Measurements from ENCODE around the gene ZNF3.

Gene ZNF3

DNA sequence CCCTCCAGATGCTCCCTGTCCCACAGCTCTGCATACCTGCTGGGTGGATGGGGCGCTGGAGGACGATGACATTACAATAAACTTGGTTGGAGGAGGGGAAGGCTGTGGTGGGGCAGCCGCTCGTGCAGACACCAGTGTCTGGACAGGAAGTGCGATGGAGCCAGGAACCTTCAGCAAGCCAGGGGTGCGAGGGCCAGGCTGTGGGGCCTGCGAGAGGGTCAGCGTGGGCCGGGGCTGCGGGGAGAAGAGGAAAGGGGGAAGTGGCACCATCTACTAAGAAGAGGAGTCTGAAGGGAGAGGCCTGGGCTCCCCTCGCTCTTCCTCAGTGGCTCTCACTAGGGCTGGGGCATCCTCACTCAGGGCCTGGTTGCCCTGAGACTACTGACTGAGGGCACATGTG lies 26.4 kb upstream of the ZNF3 start:
- DNase-seq, result no peak

DNA sequence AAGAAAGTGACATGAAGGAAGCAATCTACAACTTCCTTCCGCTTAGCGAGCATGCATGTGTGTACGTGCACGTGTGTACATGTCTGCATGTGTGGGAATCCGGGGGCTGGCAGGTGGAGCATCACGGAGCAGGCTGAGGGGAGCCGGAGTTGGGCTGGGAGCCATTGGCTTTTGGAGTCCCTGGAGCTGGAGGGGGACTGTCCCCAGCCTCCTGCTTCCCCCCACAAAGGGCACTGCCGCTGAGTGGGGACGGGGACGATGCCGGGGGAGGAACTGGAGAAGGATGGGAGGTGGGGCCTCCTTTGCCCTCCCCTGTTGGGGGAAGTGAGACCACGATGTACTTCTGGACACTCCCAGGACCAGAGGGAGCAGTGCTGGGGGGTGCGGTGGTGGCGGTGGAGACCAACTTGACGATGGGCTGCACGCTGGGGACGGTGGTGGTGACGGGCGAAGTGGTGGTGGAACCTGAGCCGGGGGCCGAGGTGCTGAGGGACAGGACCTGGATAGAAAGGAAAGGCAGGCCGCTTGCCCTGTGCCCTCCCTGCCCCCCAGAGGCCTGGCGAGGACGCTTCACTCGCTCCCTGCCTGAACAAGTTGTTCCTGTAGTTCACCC lies 25.7 kb upstream of the ZNF3 start:
- DNase-seq, result no peak

DNA sequence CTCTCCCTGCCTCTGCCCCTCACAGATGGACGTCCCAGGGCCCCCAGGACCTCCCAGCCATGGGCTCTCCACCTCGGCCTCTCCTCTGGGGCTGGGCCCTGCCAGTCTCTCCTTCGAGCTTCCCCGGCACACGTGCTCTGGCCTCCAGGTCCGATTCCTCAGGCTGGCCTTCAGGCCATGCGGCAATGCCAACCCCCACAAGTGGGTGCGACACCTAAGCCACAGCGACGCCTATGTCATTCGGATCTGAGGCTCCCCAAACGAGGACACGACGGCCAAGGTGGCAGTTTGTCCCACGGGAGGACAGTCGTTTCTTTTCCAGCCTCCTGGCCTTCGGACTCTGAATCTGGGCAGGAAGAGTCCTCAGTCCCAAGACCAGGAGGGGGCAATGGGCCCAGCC lies 25.1 kb upstream of the ZNF3 start:
- no peak for DNase-seq

DNA sequence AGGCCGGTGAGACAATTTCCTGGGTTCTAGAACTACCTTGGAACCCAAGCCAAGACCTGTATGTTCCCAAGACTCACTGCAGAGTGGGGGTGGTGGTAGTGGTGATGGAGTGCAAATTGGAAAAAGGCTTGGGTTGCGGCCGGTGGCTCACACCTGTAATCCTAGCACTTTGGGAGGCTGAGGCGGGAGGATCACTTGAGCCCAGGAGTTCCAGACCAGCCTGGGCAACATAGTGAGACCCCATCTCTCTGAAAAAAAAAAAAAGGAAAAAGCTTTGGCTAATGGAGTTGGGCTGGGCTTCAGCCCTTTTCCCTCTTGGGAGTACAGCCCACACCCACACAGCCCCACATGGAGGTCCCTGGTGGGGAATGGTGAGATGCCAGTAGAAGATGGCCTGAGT lies 24.0 kb upstream of the ZNF3 start:
- DNase-seq, result no peak

DNA sequence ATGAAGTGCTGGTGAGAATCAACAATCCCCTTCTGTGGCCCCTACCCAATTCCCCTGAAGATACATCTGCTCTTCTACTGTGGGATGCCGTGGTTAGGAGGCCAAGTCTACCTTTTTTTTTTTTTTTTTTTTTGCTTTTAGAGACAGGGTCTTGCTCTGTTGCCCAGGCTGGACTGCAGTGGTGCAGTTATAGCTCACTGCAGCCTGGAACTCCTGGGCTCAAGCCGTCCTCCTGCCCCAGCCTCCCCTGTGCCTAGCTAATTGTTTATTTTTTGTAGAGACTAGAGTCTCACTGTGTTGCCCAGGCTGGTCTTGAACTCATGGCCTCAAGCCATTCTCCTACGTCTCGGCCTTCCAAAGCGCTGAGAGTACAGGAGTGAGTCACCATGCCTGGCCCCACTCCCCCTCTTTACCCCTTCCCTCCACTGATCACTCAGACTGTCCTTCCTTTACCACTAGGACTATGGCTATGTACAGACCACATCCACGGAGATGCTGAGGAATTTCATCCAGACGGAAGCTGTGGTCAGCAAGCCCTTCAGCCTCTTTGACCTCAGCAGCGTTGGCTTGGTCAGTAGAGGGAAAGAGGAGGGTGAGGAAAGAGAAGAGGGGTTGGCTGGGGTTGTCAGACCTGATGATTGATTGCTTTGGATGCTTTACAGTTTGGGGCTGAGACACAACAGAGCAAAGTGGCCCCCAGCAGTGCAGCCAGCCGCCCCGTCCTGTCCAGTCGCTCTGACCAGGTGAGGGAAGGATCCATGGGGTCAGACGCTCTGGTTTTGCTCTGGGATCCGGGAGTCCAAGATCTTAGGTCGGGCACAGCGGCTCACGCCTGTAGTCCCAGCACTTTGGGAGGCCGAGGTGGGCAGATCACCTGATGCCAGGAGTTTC lies 21.7 kb upstream of the ZNF3 start:
- peak; percentile 99 for DNase-seq

DNA sequence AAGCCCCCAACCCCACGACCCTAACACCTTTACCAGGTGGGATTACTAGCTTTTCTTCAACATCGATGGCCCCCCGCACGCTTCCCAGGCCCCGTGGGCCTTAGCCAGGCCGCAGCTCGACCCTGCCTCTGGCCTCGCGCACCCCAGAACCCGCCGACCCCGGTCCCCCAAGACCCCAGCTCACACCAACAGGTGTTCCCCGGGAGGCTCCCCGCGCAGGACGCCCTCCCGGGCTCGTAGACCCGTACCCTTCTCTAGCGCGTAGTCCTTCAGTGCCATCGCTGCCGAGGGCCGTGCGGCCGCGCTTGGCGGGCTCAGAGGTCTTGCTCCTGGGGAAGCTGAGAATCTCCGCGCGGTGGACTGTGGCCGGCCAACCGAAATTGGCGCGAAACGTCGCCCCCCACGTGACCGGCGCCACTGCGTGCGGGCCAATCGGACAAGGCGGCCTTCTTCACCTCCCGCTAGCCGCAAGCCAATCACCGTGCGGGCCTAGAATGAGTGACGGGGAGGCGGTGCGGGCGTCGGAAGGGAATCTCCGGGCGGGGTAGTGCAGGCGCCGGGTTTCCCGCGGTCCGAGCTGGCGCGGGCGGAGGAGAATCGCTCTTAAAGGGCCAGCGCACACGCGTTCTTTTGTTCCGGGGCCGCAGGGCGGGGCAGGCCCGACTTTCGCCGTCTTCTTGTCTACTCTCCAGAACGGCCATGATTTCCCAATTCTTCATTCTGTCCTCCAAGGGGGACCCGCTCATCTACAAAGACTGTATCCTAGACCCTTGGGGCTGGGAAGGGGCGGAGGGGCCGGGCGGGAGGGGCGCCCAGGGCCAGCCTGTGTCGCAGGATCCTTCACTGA lies 19.7 kb upstream of the ZNF3 start, which contains the start of the genes AP4M1 and MCM7:
AP4M1 (plus strand) TSS at position 628 of the 847 bp plus-strand sequence; CDS start at position 700, 72 bp downstream.
MCM7 (minus strand) TSS at position 382 of the 847 bp plus-strand sequence; CDS start at position 279, 103 bp downstream.
- DNase-seq, result peak; percentile 99

DNA sequence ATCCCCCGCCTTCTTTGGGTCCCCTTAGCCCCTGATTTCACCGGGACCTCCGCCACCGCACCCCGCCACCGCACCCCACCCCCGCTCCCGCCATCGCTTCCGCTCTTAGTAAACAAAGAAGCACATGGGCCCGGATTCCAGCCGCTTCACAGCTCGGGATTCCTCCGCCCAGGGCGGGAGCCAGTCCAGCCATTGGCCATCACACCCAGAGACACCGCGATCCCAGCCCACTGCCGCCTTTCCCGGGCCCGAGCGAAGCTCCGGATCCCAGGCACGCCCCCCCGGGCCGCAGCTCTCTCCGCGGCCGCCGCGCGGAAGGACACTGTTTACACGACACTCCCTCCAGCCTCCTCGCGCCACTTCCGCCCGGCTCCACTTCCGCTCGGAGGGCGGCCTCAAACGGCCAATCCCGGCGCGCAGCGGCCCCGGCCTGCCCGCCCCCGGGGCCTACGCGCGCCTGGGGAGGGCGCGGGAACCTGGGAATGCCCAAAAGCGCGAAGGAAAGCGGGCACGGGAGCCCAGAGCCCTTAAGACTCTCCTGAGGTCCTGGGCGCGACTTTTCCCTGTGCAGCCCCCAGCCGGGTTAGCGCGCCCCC lies 19.0 kb upstream of the ZNF3 start:
- DNase-seq, result peak; percentile 96

DNA sequence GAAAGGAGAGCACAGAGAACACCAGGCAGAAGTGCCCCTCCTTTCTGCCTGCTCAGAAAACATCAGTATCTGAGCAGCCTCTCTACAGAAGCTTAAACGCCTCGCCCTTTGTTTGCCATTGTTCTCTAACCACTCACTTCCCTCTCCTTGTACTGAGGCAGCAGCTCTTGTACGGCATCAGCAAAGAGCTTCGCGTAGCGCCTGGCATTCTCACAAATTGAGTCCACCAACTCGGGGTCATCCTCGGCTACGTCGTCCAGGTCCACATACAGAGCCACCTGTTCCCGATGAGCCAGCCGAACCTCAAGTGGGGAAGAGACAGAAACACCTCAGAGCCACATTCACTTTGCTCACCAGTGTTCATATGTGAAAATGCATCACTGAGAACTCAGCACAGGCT lies 17.9 kb upstream of the ZNF3 start:
- no peak for DNase-seq

DNA sequence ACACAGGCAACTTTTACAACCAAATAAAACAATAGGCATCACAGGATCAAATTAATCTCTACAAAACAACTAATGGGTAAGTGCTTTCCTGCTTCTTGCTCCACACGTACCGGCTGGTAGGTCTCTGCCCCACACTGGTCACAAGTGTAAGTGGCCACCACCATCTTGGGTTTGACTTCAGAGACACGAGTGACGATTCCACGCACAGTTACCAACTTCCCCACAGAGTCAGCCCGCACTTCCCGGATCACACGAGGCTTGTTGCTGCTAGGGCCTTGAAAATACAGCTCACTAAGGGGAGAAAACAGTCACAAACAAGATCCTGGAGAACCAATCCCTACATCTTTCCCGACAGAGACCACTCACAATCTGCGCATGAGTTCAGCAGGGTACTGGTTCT lies 17.4 kb upstream of the ZNF3 start:
- DNase-seq, result no peak

DNA sequence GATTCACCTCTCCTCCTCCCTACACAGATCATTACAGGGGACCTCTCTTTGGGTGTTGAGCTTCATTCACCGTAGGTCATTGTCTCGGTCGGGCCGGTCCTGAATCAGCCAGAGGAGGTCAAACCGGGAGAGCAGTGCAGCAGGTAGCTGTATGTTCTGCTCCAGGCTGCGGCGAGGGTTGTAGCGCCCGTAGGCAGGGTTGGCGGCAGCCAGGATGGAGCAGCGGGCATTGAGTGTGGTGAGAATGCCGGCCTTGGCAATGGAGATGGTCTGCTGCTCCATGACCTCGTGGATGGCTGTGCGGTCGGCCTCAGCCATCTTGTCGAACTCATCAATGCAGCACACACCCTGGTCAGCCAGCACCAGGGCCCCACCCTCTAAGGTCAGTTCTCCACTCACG lies 14.2 kb upstream of the ZNF3 start:
- DNase-seq, result no peak

DNA sequence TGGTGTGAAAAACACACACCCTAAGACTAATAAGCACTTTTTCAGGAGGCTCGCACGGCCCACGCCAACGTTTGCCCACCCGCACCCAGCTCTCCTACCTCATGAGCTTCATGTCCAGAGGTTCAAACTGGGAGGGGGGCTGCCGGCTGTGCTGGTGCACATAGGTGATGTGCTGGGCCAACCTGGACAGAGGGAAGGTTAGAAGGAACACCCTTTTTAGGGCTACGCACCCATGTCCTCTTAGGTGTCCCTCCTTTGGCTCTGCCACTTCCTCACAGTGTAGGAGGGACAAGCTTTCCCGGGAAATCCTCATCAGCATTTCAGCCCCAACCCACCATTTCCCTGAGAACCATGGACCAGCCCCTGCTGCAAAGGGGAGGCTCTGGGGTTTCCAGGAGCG lies 13.8 kb upstream of the ZNF3 start:
- no peak for DNase-seq

DNA sequence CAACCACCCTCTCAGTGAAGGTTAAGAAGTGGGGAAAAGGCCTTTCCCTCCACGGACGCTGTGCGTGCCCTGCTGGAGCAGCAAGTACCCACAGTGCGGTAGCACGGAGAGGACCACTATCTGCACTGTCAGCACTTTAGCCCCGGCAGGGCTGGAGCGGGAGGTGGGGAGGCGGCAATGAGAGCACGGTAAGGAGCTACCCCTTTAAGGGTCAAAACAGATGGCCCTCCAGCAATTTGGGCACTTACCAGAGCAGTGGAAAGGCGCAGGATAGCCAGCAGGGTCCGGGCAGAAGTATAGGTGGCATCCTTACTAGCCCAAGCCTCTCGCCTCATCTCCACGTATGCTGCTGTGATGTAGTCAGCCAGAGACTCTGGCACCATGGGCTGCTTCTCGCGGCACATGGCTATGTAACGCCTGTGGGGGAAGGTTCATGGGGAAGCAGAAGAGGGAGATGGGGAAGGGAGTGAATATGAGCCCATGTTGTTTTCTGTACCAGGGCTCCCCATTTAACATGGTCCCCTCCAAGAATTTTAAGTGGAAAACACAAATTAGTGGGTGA lies 12.5 kb upstream of the ZNF3 start:
- DNase-seq, result no peak

DNA sequence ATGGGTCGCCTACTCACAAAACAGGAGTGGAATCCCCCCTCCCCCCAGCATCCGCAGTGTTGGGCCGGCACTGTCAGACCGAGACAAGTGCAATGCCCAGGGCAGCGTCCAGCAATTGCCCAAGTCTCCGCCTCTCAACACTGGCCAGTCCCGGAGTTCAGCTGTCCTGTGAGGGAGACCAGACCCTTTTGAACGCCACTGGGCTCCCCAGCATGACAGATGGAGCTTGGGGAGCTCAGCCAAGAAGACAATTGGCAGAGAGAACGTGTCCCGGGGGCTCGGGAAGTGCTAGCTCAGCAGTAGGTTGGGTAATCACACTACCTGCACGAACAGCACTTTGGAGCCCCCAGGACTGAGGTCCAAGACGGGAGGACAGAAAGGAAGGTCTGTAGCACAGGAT lies 12.0 kb upstream of the ZNF3 start:
- DNase-seq, result no peak

DNA sequence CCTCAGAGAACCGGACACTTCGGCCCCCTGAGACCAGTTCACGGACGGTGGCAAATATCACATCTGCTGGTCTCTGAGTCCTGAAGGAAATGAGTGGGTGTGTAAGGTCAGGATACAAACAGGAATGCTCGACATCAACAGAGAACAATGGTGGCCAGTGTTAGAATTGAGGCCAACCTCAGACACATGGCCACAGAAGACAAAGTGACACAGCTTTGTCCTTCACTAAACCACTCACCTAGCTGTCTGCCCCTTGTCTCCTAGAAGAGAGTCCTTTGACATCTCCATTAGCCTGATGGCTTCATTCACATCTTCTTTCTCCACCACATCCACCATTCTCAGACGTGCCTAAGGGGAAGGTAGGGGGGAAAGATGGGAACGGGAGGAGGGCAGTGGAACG lies 11.5 kb upstream of the ZNF3 start:
- no peak for DNase-seq

DNA sequence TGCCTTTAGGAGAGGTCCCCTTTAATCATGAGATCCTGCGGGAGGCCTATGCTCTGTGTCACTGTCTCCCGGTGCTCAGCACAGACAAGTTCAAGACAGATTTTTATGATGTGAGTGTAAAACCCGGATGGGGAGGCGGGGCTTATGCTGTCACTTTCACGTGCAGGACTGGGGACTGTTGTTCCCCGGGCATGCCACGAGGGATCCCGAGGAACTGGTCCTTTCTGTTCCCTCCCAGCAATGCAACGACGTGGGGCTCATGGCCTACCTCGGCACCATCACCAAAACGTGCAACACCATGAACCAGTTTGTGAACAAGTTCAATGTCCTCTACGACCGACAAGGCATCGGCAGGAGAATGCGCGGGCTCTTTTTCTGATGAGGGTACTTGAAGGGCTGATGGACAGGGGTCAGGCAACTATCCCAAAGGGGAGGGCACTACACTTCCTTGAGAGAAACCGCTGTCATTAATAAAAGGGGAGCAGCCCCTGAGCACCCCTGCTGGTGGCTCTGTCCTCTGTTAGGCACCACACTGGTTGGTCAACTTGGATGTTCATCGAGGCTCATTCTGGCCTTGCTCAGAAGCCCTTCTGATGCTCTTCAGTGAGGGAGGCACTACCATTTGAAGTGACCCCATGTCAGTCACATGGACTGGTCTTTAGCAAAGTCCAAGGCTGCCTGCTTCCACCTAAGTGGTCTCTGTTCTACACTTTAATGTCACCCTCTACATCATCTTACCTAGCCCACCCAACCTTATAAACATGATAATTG lies 10.1 kb upstream of the ZNF3 start:
- DNase-seq, result peak; percentile 71

DNA sequence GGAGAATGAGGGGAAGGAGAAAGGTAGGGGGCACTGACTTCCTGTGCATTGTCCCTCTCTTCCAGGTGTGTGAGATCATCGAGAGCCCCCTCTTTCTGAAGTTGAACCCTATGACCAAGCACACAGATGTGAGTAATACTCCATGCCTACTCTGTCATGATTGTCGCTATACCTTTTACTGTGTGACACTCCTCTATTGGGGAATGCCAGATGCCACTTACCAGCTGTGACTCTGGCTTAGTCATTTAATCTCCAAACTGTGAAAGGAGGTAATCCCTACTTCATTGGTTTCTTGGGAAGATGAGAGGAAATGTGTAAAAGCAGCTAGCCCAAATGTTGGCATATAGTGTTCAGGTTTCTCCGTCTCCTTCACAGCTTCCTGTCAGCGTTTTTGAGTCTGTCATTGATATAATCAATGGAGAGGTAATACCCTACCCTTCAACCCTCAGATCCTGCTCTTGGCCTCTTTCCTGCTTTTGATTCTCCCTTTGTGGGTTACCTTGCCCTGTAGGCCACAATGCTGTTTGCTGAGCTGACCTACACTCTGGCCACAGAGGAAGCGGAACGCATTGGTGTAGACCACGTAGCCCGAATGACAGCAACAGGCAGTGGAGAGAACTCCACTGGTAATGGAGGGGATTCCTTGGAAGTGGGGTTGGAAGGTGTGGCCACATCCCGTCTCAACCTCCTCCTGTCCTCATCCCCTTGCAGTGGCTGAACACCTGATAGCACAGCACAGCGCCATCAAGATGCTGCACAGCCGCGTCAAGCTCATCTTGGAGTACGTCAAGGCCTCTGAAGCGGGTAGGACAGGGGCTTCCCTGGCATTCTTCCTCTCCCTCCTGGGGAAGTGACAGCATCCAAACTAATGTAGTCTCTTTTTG lies 9.2 kb upstream of the ZNF3 start:
- DNase-seq, result peak; percentile 22

DNA sequence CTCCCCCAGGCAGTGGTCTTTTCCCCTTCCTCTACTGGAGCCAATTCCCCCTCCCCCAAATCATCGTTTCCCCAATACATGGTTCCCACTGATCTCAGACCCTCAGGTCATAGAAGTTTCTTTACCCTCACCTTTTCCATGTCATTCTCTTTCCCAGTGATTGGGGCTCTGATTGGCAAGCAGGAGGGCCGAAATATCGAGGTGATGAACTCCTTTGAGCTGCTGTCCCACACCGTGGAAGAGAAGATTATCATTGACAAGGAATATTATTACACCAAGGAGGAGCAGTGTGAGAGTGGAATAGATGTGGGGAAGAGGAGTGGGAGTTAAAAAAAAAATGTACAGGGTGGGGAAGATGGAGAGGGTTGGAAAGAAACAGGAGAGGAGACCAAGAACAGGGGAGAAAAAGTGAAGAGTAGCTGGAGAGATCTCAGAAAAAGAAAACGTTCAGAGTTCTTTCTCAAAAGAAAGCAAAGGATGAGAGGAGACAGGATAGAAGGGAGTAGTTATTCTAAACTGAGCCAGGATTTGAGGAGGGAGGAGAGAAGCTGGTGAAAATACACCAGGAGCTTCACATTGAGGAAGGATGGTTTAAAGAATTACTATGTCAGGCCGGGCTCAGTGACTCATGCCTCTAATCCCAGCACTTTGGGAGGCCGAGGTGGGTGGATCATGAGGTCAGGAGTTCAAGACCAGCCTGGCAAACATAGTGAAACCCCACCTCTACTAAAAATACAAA lies 8.1 kb upstream of the ZNF3 start:
- peak; percentile 53 for DNase-seq

DNA sequence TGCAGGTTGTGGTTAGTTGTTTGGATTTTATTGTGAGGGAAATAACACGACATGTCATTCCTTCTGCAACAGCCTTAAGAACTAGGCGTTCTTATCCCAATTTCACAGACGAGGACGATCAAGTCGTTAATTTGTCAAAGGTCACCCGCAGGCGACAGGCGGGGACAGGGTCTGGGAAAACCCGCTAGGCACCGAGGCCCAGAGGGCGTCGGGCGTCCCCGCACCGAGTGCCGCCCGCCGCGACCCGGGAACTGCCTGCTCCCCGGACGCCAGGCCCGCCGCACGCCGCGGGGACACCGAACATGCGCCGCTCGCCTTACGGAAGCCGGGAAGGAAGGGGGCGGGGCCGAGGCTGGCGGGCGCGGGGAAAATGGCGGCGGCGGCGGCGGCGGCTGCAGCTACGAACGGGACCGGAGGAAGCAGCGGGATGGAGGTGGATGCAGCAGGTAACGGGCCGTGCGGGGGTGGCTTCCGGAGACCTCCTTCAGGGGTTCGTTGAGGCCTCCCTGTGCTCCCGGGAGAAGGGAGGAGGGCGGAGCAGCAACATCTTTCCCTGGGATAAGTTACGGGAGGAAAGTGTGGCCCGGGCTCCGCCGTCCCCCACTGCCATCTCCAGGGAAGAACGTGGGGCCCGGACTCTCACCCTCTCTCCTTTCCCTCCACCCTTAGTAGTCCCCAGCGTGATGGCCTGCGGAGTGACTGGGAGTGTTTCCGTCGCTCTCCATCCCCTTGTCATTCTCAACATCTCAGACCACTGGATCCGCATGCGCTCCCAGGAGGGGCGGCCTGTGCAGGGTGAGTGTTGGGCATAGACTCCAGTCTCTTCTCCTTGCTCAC lies 7.3 kb upstream of the ZNF3 start, which contains the start of gene COPS6:
COPS6 (plus strand) TSS at position 349 of the 837 bp plus-strand sequence; CDS start at position 371, 22 bp downstream.
- DNase-seq, result peak; percentile 72

DNA sequence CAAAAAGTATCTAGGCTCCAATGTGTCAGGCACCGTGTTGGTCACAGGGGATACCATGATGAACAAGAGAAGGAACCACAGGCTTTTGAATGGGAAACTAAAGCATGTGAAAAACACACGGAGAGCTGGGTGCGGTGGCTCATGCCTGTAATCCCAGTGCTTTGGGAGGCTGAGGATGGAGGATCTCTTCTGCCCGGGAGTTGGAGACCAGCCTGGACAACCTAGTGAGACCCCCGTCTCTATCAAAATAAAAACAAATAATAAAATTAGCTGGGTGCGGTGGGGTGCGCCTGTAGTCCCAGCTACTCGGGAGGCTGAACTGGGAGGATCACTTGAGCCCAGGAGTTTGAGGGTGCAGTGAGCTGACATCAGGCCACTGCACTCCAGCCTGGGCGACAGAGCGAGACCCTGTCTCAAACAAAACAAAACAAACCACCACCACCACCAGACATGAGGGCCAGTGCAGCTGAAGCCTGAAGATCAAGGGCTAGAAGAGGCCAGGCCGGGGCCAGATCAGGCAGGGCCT lies 6.6 kb upstream of the ZNF3 start:
- DNase-seq, result no peak

All from EL (cell line).